Panc1 (cell line): Measurements from ENCODE around the gene RITA1.

Experiments used
- CTCF ChIP-seq: fragments of 450-650 bp; IDR thresholded peaks from 2 replicates; pipeline ENCODE4 v1.5.1; 2017; ENCODE audit warnings: mild to moderate bottlenecking
- POLR2AphosphoS5 ChIP-seq: IDR thresholded peaks from 2 replicates; pipeline ENCODE4 v1.6.1; 2012; ENCODE audit warnings: mild to moderate bottlenecking, low read depth, low read length, moderate library complexity
- REST ChIP-seq, 2 experiments: IDR thresholded peaks; 2 replicates each; pipeline ENCODE4 v1.6.1; 2011 to 2012; ENCODE audit warnings: low read depth in 2 of 2, control low read depth in 1 of 2, low read length in 1 of 2, mild to moderate bottlenecking in 1 of 2, moderate library complexity in 1 of 2; ENCODE audit not compliant: insufficient read depth in 1 of 2
- SIN3A ChIP-seq: IDR thresholded peaks from 2 replicates; pipeline ENCODE4 v1.6.1; 2012; ENCODE audit warnings: low read depth, mild to moderate bottlenecking, low read length, moderate library complexity, borderline replicate concordance; ENCODE audit not compliant: insufficient read depth
- TCF7L2 ChIP-seq: IDR thresholded peaks from 2 replicates; pipeline ENCODE4 v1.6.1; 2011; ENCODE audit warnings: mild to moderate bottlenecking, low read depth, low read length, inconsistent platforms

- TF ChIP-seq CTCF = no peak
- TF ChIP-seq POLR2AphosphoS5 = no peak
- TF ChIP-seq REST (IDR thresholded peaks at IDR 0.05; ENCODE audit: insufficient read depth in 1 of 2, low read depth in 2 of 2, low read length in 1 of 2) = no peak
- no peak for TF ChIP-seq TCF7L2
- no peak for TF ChIP-seq SIN3A
Measured at GRCh38 chr12:113231235-113232088, 45.9 kb downstream of the RITA1 start.
